Measurements from ENCODE around the gene DALRD3. TPM values are rescaled to one million over a fixed set of nuclear protein-coding genes. Genes with fewer than 3 reads are reported as not detected.

Gene DALRD3
- total RNA-seq, 1 donor, result 39.1 TPM

DNA sequence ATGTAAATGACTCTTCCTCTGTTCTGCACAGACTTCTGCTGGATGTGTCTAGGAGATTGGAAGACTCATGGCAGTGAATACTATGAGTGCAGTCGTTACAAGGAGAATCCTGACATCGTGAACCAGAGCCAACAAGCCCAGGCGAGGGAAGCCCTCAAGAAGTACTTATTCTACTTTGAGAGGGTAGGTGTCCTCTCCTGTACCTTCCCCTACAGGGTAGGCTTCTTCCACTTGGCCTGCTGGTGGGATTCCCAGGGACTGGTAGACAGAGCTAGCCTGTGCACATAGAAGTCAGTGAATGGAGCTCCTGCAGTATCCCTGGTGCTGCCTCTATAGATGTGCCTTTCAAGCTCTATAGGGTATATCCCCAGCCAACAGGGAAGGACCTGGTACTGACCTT lies 38.9 kb downstream of the DALRD3 start:
- no peak overlapping the region for H3K4me3 ChIP-seq (ENCODE audit: insufficient read depth, low read length)
- H3K79me2 ChIP-seq (ENCODE audit: insufficient read depth, low read length), result no peaks in the 10 kb centered on the region
- DNase-seq (ENCODE audit: insufficient read length, low spot score, missing footprints), result no peak
- peaks cover 2% of the 10 kb centered on the region for H4K20me1 ChIP-seq (ENCODE audit: insufficient read depth, low read length)
- no peak overlapping the region for H3K27ac ChIP-seq (ENCODE audit: low read depth, low read length)
- H3K4me1 ChIP-seq (ENCODE audit: insufficient read depth, low read length), result no peaks in the 10 kb centered on the region
- H3K9me3 ChIP-seq (ENCODE audit: low read depth, low read length), result no peaks in the 10 kb centered on the region
- no peak overlapping the region for H2AFZ ChIP-seq (ENCODE audit: low read length)
- H3K27me3 ChIP-seq (ENCODE audit: insufficient read depth, low read length), result no peaks in the 10 kb centered on the region
- H3K36me3 ChIP-seq (ENCODE audit: insufficient read depth, low read length), result peaks cover 80% of the 10 kb centered on the region
- H3K4me2 ChIP-seq (ENCODE audit: insufficient read depth, low read length), result no peak overlapping the region
- TF ChIP-seq, protein P1, sequence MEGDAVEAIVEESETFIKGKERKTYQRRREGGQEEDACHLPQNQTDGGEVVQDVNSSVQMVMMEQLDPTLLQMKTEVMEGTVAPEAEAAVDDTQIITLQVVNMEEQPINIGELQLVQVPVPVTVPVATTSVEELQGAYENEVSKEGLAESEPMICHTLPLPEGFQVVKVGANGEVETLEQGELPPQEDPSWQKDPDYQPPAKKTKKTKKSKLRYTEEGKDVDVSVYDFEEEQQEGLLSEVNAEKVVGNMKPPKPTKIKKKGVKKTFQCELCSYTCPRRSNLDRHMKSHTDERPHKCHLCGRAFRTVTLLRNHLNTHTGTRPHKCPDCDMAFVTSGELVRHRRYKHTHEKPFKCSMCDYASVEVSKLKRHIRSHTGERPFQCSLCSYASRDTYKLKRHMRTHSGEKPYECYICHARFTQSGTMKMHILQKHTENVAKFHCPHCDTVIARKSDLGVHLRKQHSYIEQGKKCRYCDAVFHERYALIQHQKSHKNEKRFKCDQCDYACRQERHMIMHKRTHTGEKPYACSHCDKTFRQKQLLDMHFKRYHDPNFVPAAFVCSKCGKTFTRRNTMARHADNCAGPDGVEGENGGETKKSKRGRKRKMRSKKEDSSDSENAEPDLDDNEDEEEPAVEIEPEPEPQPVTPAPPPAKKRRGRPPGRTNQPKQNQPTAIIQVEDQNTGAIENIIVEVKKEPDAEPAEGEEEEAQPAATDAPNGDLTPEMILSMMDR (IDR thresholded peaks at IDR 0.05; ENCODE audit: extremely low read depth, low read depth, low read length), result no peak

DNA sequence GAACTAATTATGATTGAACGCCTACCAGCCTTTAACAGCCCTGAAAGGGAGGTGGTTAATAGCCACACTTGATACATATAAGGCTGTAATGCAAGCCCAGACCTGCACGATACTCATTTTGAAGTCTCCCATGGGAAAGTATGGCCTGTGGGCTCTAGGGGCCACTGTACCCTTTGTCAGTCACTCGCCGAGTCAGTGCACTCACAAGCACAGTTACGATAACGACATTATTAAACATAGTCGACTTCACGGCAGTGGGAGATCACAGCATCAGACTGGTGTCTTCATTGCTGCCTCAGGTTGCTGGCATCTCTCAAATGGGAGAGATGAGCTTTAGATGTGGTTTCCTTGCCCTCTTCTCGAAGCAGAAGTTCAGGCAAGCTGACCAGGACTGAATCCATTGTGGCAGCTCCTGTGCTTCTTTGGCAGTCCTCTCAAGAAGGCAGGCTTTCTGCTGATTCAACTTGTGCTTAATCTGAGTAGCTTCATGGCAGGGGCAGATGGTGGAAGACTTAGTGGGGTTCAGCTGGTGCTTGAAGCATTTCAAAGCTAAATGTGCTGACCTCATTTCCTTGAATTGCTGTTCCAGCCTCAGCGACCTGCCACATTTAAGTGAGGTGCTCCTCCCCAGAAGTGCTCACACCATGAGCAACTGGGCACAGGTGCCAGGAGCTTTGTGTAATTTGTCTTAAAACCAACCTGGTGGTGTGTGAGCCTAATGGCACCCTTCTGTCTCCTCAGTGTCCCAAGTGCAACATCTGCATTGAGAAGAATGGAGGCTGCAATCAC lies 44.1 kb downstream of the DALRD3 start:
- Histone ChIP-seq H3K27me3 (ENCODE audit: insufficient read depth, low read length) (no peaks in the 10 kb centered on the region), H2AFZ (ENCODE audit: low read length) (no peak overlapping the region), H3K4me3 (ENCODE audit: insufficient read depth, low read length) (no peak overlapping the region), H3K9me3 (ENCODE audit: low read depth, low read length) (no peaks in the 10 kb centered on the region), H3K27ac (ENCODE audit: low read depth, low read length) (no peak overlapping the region), H3K79me2 (ENCODE audit: insufficient read depth, low read length) (peaks cover 4% of the 10 kb centered on the region), H3K4me1 (ENCODE audit: insufficient read depth, low read length) (no peaks in the 10 kb centered on the region), H3K36me3 (ENCODE audit: insufficient read depth, low read length) (peaks cover 77% of the 10 kb centered on the region), H3K4me2 (ENCODE audit: insufficient read depth, low read length) (no peak overlapping the region), H4K20me1 (ENCODE audit: insufficient read depth, low read length) (no peaks in the 10 kb centered on the region)
- TF ChIP-seq, protein P1 (IDR thresholded peaks at IDR 0.05; ENCODE audit: extremely low read depth, low read depth, low read length), result no peak
- DNase-seq (ENCODE audit: insufficient read length, low spot score, missing footprints), result no peak

DNA sequence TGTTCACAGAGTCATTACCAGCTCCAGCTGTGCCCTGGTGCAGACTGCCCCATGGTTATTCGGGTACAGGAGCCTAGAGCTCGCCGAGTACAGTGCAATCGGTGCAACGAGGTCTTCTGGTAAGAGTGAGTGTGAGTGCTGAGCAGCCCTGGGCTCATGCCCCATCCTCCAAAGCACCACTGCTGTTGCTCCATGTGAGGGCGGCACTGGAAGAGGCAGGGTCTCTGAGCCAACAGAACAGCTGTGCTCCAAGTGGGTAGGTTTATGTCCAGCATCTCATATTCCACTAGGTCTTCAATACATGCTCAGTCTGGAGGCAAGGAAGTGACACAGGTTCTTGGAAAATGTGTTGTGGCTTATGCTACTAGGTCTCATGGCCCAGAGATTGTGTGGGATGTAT lies 47.8 kb downstream of the DALRD3 start:
- Histone ChIP-seq H3K27ac (ENCODE audit: low read depth, low read length) (no peak overlapping the region), H3K4me3 (ENCODE audit: insufficient read depth, low read length) (no peak overlapping the region), H3K36me3 (ENCODE audit: insufficient read depth, low read length) (peaks cover 68% of the 10 kb centered on the region), H3K27me3 (ENCODE audit: insufficient read depth, low read length) (no peaks in the 10 kb centered on the region), H3K79me2 (ENCODE audit: insufficient read depth, low read length) (peaks cover 10% of the 10 kb centered on the region), H3K4me2 (ENCODE audit: insufficient read depth, low read length) (no peak overlapping the region), H3K4me1 (ENCODE audit: insufficient read depth, low read length) (peaks cover 20% of the 10 kb centered on the region), H3K9me3 (ENCODE audit: low read depth, low read length) (no peaks in the 10 kb centered on the region), H4K20me1 (ENCODE audit: insufficient read depth, low read length) (peaks cover 6% of the 10 kb centered on the region), H2AFZ (ENCODE audit: low read length) (no peak overlapping the region)
- TF ChIP-seq, protein P1 (IDR thresholded peaks at IDR 0.05; ENCODE audit: extremely low read depth, low read depth, low read length), result no peak
- DNase-seq (ENCODE audit: insufficient read length, low spot score, missing footprints), result no peak

DNA sequence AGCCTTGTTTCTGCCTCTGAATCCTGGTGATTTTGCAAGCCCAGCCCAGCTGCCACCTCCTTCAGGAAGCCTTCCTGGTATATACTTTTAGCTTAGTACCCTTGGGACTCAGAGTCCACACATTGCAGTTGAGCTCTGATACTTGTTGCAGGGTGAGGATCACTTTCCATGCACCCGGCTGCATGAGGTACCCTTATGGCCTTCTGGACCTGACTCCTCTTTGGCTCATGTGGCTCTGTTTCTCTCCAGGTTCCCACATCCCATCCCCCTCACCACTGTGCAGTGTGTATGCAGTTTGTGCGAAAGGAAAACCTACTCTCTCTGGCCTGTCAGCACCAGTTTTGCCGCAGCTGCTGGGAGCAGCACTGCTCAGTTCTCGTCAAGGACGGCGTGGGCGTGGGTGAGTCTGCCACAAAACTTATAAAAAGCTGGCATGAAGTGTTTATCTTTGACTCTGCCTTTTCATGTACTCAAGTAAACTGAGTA lies 51.5 kb downstream of the DALRD3 start:
- H3K36me3 ChIP-seq (ENCODE audit: insufficient read depth, low read length), result peaks cover 55% of the 10 kb centered on the region
- DNase-seq (ENCODE audit: insufficient read length, low spot score, missing footprints), result peak; percentile 86
- no peak overlapping the region for H2AFZ ChIP-seq (ENCODE audit: low read length)
- peaks cover 6% of the 10 kb centered on the region for H4K20me1 ChIP-seq (ENCODE audit: insufficient read depth, low read length)
- no peaks in the 10 kb centered on the region for H3K27me3 ChIP-seq (ENCODE audit: insufficient read depth, low read length)
- peak overlapping the region; percentile 29 for H3K4me3 ChIP-seq (ENCODE audit: insufficient read depth, low read length)
- H3K9me3 ChIP-seq (ENCODE audit: low read depth, low read length), result no peaks in the 10 kb centered on the region
- H3K27ac ChIP-seq (ENCODE audit: low read depth, low read length), result peak overlapping the region; percentile 48
- H3K79me2 ChIP-seq (ENCODE audit: insufficient read depth, low read length), result peaks cover 18% of the 10 kb centered on the region
- peaks cover 20% of the 10 kb centered on the region for H3K4me1 ChIP-seq (ENCODE audit: insufficient read depth, low read length)
- peak overlapping the region; percentile 71 for H3K4me2 ChIP-seq (ENCODE audit: insufficient read depth, low read length)
- TF ChIP-seq, protein P1 (IDR thresholded peaks at IDR 0.05; ENCODE audit: extremely low read depth, low read depth, low read length), result no peak

All from osteoblast (primary cell).